ENCODE data around the gene WWC2.

WWC2 gene

GRCh38 chr4:183261953-183262775 is 163.1 kb downstream of the WWC2 start:
- DNase-seq, result peak; percentile 49

GRCh38 chr4:183262776-183263100 is 163.7 kb downstream of the WWC2 start:
- DNase-seq, result no peak

- DNase-seq, result no peak
Observed at GRCh38 chr4:183263787-183264386, 164.8 kb downstream of the WWC2 start.

- DNase-seq, result no peak
Observed at GRCh38 chr4:183264614-183265013, 165.6 kb downstream of the WWC2 start.

DNA sequence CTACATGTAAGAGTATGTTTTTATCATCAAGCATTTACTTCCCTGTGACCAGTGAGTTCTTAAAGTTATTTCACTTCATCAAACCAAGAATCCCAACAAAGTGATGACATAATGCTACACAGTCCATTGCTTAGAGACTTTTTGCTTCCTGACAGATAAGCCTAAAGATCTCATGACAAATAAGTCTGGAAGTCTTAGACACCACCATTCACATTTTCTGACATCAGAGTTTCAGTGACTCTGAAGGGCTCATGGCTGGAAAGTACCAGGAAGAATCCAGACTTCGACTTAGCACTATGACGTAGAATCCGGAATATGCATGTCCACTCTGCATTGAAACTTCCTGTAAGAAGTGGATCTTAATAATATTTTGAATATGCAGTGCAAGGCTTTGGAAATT is 167.3 kb downstream of the WWC2 start:
- DNase-seq, result no peak

DNA sequence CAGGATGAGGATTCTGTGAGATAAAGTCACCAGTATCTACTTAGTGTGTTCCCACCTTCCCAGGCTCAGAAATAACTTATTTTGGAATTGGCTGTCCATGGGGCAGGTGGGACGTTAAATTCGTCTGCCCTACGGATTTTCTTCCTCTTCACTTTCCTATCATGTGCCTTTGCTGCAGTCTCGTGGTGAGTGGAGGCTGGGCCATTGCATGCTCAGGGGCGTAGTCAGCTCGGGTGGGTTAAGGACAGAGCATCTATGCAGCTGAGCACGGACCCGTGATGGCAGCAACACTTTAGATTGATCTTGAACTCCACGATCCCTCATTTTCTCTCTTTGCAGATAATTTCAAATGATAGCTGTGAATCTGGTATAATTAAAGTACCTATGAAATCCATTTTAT is 169.5 kb downstream of the WWC2 start:
- DNase-seq, result no peak

GRCh38 chr4:183272384-183272783 is 173.3 kb downstream of the WWC2 start:
- no peak for DNase-seq

DNA sequence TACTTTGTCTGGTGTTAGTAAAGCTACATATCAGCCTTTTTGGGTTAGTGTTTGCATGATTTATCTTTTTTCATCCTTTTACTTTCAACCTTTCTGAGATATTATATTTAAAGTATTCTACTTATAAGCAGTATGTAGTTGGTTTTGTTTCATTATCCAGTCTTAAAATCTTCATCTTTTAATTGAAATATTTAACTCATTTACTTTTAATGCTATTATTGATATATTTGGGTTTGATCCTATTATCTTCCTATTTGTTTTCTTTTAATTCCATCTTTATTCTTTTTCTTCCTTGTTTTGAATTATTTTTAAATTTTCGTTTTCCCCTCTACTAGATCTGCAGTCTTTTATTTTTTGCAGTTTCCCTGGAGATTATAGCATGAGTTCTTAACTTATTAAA is 177.0 kb downstream of the WWC2 start:
- no peak for DNase-seq

DNA sequence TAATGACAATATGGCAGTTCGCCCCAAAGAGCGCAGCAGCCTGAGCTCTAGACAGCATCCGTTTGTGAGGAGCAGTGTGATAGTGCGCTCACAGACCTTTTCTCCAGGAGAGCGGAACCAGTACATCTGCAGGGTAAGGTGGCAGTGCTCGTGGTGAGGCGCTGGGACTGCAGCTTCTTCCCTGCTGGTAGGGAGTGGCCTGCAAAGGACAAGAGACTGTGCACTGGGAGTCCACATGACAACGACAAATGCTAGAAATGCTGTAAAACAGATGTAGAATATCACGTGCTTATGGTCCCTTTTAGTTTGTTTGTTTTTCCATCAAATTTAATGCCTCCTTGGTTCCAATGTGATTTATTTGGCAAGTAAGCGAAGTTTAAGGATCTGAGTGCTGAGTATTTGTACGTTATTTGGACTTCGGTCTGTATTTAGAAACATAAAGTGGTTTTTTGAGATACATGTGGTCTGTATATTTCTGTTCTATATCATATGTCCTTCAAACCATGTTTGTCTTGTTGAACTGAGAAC is 185.3 kb downstream of the WWC2 start:
- DNase-seq, result no peak

- DNase-seq, result no peak
Observed at GRCh38 chr4:183284965-183285364, 185.9 kb downstream of the WWC2 start.

- no peak for DNase-seq
Observed at GRCh38 chr4:183285886-183286285, 186.8 kb downstream of the WWC2 start.

DNA sequence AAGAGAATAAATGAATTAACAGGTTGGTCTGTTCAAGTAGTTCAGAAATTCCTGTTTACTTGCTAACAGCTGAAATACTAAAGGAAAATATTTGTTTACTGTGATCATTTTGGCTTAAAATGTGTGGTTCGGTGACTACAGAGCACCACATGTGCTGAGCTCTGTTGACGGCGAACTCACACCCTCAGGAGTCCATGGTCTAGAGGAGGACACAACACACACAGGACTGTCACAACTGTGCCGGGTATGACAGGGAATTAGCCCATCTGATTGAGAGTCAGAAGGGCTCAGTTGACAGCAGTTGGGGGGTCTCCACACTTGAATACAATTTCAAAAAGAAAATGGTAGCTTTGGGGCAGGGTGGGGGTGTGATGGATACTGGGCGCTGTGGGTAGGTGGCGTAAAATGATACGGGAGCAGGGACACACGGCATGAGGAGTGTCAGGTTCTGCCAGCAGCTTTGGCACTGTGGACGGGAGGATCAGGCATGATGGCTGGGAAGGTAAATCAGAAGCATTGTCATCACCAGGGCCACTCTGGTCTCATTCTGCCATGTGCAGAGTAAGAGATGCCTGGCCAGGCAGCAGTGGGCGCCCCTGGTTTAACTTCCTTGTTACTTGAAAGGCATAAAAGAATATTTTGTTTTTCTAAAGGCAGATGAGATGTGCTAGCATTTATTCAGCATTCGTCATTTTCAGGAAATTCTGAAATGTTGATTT is 187.7 kb downstream of the WWC2 start:
- DNase-seq, result no peak

DNA sequence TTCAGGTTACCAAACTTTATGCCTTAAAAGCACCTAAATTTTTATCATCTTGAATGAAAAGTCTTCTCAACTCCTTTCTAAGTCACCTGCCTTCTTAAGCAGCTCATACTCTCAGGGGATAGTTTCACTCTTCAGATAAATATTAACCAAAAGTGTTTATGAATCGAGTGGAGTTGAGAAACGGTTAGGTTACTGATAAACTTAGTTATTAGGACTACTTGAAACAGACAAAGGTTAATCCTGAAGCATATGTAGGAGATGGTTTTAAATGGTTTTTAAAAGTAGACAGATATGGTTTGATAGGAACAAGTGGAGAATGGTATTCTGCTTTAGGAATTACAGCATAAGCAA is 188.2 kb downstream of the WWC2 start:
- no peak for DNase-seq

DNA sequence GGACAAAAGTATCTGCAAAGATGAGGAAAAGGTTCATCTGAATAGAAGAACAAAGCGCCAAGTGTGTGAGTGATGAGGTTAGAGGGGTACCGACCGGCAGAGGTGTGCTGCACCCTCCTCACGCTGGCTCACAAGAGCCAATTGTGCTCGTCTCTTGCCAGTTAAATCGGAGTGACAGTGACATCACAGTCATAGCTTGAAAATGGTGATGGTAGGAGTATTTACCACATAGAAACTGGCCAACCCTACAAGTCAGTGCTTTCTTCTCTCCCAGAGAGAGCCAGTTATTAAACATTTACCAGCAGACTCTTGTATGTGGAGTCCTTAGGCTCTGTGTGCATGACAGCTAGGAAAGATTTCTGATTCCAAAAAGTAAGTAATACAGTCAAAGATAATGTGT is 188.6 kb downstream of the WWC2 start:
- DNase-seq, result no peak

GRCh38 chr4:183288955-183289354 is 189.9 kb downstream of the WWC2 start:
- no peak for DNase-seq

DNA sequence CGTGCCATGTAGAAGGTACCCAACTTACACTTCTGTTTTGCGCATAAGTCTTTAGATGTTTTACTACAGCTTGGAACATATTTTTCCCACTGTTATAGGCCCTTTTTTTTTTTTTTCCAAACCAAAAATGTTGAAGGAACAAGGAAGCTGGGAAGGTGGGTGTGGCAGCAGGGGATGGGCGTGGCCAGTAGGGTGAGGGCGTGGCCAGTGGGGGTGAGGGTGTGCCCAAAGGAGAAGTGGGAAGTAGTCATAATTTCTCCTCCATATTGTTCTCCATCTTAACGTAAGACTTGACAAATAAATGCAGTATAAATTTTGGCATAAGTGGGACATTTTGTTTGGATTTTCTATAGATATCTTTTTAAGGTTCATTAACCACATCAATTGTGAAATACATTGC is 190.6 kb downstream of the WWC2 start:
- DNase-seq, result no peak

DNA sequence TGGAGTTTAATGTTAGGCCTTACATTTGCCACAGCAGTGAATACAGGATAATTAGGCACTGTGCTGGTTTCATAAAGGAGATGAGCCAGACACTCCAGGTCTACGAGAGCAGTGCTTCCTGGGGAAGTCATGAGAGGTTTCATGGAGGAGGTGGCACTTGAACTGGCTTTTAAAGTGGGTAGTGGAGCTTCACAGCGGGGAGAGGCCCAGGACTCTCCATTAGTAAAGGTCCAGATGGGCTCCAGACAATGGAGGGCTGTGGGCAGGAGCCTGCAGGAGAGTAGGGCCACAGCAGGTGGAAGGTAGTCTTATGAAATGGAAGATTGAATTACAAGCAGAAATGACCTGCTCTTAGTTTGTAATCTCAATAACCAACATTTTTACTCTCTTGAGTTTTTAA is 192.0 kb downstream of the WWC2 start:
- no peak for DNase-seq

GRCh38 chr4:183295711-183296110 is 196.7 kb downstream of the WWC2 start:
- DNase-seq, result no peak

- no peak for DNase-seq
Observed at GRCh38 chr4:183297675-183298074, 198.6 kb downstream of the WWC2 start.

DNA sequence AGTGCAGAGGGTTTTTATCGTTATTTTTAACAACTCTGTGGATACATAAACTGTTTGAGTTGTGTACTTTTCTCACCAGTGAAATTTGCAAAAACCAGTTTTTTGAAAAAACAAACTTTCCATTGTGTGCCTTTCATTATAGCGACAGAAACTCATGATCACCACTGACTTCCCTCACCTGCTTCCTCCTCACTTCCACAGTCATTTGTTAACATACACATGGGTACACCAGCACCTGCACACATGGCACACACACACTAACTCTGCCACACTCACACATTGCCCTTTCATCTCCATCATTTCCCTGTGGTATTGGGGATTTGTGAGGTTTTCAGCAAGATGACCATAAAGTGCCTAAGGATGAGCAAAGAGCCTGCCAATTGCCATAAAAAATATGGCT is 200.4 kb downstream of the WWC2 start:
- DNase-seq, result no peak

DNA sequence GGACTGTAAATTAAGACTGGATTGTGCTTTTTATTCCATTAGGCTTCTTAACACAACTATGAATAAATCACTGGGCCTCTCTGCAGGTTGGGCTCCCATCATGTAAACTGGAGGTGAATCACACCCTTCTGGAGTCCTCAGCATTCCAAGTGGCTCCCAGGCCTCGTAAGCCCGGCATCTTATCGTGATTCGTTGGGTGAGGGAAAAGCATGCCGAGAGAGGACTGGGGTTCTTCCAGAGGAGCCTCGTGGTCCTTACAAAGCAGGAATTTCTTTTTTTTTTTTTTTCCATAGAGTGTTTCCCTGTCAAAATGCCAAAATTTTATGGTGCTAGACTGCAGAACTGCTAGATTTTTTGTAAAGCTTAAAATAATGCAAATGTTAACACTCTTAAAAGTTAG is 201.0 kb downstream of the WWC2 start:
- DNase-seq, result no peak

DNA sequence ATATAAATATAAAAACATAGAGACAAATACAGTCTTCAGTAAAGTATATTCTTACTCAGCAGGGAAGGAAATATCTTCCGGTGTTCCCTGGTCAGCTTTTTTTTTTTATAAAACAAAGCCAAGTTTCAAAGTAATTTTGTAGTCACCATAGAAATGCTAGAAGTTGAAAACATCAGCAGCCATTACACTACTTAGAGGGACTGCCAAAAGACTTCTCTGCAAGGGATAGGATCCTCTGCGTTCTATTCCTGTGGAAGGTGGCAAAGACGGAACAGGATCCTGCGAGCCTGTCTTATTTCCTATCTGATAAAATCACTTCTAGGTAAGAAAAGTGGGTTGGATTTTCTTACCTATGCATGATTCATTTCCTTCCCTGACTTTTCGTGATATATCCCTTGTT is 201.6 kb downstream of the WWC2 start:
- no peak for DNase-seq

DNA sequence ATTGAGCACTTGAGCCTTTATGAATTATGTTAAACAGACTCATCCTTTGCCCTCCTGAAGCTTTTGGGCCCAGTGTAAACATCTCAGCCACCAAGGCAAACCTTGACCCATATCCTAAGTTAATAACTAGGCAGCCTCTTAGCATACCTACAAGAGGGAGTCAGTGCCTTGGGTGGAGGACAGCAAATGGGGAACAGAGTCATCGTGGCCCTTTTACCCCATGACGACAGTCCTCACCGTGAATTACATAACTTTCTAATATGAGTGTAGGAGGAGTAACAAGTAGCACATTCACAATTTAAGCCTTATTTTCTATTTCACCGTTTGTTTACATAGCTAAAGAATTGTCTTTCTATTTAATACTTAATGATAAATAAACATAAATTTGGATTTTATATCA is 204.2 kb downstream of the WWC2 start:
- DNase-seq, result no peak

GRCh38 chr4:183304067-183304466 is 205.0 kb downstream of the WWC2 start:
- no peak for DNase-seq

Measured in NCI-H1048 (cell line).